ENCODE results near the gene PTPRF.

DNA sequence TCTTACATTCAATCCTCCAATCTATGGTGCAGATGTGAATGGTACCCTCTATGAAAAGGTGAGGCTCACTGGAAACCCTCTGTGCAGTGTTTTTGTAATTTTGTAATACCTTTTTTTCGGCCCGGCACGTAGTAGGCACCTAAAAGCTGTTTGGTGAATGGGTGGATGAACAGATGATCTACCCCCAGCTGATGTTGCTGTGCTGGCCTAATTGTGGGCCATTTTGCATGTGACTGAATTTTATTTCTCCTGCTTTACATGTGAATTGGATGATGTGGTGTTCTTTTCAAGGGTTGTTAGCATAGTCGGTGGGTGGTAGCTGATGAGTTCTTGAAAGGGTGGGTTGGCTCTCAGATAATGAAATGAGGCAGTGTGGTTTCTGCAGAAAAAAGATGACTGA, 129.7 kb downstream of the PTPRF start:
- TF ChIP-seq, protein P1, sequence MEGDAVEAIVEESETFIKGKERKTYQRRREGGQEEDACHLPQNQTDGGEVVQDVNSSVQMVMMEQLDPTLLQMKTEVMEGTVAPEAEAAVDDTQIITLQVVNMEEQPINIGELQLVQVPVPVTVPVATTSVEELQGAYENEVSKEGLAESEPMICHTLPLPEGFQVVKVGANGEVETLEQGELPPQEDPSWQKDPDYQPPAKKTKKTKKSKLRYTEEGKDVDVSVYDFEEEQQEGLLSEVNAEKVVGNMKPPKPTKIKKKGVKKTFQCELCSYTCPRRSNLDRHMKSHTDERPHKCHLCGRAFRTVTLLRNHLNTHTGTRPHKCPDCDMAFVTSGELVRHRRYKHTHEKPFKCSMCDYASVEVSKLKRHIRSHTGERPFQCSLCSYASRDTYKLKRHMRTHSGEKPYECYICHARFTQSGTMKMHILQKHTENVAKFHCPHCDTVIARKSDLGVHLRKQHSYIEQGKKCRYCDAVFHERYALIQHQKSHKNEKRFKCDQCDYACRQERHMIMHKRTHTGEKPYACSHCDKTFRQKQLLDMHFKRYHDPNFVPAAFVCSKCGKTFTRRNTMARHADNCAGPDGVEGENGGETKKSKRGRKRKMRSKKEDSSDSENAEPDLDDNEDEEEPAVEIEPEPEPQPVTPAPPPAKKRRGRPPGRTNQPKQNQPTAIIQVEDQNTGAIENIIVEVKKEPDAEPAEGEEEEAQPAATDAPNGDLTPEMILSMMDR (IDR thresholded peaks at IDR 0.05; ENCODE audit: low read depth, low read length), result no peak
- TF ChIP-seq EZH2phosphoT487 (IDR thresholded peaks at IDR 0.05; ENCODE audit: low read depth), result no peak

Measured in OCI-LY3 (cell line).